NCI-H2227 (cell line): Measurements from ENCODE around the gene COL18A1.
"Not testable (repeated sequence)": the region's sequence is repeated elsewhere in the genome, so short reads cannot be mapped to it uniquely, and the experiment has no call there.

Experiments used
- DNase-seq: peaks from one replicate; lab custom pipeline; 2025; ENCODE audit not compliant: unreplicated experiment; lab: John Stamatoyannopoulos, UW

The COL18A1 gene

DNA sequence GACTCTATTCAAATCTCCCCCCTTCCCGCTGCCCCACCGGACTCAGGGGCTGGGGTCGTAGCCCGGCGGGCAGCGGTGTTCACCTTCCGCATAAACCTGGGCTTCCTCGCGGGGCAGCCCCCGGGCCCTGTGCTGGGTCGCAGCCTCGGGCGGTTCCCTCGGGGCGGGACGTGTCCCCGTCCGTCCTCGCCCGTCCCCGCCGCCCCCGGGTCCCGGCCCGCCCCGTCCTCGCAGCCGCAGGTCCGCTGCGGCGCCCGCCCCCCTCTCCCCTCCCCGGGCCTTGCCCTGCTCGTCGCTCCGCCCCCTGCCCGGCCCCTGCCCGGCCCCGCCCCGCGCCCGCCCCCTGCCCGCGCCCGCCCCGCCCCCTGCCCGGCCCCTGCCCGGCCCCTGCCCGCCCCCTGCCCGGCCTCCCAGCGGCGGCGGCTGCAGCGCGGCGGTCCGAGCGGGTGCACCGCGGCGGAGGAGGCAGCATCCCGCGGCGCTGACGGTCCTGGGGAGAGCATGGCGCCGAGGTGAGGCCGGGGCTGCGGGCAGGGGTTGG lies at the start of gene COL18A1:
Gene COL18A1, plus strand, starts transcription at position 436 of the 541 bp plus-strand sequence. Its CDS starts 66 bp downstream, at position 502.
- DNase-seq: peak; percentile 66

DNA sequence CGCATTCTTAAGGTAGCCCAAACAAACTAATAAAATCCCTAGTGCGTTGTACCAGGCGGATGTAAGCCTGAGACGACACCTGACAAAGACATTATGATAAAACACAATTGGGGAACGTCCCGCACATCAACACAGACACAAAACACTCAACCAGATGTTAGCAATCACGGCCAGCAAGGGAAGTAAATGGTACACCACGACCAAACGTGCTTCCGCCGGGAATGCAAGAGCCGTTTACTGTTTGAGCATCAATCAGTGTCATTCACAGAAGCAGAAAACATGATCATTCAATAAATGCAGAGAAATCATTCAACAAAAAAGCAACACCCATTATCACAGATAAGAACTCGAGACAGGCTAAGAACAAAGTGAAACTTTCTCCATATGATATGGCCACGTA lies 49.4 kb upstream of the COL18A1 start:
- DNase-seq: no peak

DNA sequence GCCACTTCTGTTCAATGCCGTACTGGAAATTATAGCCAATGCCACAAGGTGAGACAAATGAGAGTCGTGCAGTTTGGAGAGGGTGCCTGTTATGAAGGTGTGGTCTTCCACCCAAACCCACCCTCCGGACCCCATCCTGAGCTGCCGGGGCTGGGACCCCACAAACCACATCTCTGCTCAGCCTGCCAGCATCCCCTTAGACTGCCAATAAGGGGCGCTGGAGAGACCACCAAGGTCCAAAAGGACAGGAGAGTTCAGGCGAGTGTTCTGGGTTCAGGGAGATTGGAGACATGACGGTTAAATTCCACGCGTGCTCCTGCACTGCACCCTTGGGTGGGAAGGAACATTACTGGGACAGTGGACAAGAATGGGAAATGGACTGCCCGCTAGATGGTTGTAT lies 48.7 kb upstream of the COL18A1 start:
- DNase-seq: no peak

DNA sequence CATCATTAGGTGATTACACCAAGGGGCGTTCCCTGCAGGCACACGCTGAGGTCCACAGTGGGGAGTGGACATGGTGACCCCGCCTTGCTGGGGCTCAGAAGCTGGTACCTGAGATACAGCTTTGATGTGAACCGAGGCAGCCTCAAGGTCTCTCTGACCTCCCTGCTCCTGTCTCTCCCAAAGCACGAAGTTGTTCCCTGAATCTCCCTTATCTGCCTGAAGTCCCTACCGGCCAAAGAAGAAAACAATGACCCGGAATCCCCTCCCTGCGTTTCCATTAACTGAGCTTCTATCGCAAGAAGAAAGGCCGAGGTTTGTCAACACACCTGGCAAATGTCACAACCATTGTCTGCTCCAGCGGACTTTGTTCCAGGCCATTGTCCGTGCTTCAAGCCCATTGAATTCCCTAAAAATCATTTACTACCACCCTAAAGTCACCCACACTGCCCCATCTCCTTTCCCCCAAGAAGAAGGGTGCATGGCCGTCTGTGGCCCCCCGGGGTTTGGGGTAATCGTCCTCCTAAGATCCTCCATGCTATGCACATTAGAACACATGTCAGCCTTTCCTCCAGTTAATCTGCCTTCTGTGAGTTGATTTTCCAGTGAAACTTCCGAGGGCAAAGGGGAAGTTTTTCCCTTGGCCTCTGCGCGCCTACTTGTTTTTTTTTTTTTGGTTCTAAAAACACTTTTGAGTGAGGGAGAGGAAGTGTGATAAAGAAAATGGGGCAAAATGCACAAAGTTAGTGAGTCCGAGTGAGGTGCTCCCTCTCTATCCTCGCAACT lies 48.1 kb upstream of the COL18A1 start:
- DNase-seq: no peak

DNA sequence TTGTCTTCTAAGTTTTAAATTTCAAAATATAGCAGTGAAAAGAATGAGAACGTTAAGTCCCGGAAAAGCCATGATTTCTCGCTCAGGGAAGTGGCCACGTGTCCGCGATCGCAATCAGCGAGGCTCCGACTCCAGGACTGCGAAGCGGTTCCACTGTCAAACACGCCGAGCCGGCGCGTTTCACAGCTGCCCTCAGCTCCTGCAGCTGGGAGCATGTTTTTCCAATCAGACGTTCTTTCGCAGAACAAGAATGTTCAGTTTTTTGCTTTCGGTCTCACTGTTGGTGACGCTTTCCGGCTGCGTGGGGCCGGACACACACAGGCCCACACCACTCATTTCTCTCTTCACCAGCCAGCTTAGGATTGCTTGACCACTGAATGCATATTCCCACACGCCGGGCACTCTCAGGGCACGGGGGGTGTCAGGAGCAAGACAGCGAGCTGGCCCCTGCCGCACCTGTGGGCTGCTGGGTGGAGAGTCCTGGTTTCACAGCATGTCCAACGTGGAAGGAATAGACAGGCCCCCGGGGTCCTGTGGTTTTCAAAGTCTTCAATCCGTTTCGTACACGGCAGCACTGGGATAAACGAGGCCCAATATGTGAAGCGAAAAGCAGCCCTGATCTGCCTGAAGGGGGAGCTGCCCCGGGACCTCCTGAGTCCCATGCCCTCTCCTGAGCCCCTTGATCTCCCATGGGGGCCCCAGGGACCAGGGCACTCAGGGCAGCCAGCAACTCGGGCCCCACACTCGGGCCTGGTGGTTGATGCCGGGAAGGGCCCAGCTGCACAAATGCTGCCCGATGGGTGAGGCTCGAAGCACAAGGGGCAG lies 47.3 kb upstream of the COL18A1 start:
- DNase-seq: no peak

DNA sequence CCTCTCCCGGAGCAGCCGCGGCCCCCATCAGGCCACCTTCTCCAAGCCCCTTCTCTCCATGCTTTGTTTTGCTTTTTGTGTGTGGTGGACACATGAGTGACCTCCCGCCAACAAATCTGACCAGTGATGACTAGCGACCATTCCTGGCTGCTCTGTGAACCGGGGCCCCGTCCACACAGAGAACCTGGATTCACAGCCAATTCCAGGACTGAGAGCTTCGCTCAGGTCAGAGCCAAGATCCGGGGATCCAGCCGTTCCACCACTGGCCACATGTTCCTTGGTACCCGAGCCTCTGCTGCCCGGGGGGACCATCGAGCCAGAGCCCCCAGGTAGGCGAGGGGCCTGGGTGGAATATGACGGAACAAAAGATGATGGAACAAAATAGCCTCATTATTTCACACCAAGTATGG lies 46.7 kb upstream of the COL18A1 start:
- DNase-seq: no peak

DNA sequence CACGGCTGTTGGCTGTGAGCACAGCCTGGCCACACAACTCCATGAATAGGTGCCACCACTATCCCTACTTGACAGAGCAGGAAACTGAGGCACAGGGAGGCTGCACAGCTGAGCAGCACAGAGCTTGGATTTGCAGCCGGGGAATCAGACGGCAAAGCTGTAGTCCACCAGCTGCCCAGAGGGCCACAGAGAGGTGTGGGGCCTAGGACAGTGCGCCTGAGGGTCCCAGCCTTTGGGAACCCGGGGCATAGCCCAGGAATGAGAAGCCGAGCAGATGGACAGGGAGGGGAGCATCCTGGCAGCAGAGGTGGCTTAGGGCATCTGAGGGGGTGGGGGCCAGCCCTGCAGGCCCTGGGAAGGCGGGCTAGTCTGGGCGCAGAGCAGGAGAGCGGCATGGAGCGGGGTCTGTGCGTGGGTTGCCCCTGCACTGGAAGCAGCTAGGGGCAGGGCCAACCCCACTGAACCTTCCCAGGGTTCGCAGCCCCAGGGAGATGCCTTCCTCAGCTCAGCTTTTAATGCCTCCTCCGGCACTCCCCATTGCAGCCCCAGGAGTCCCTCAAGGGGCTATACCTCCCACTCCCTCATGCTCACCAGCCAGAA lies 46.2 kb upstream of the COL18A1 start:
- DNase-seq: no peak

DNA sequence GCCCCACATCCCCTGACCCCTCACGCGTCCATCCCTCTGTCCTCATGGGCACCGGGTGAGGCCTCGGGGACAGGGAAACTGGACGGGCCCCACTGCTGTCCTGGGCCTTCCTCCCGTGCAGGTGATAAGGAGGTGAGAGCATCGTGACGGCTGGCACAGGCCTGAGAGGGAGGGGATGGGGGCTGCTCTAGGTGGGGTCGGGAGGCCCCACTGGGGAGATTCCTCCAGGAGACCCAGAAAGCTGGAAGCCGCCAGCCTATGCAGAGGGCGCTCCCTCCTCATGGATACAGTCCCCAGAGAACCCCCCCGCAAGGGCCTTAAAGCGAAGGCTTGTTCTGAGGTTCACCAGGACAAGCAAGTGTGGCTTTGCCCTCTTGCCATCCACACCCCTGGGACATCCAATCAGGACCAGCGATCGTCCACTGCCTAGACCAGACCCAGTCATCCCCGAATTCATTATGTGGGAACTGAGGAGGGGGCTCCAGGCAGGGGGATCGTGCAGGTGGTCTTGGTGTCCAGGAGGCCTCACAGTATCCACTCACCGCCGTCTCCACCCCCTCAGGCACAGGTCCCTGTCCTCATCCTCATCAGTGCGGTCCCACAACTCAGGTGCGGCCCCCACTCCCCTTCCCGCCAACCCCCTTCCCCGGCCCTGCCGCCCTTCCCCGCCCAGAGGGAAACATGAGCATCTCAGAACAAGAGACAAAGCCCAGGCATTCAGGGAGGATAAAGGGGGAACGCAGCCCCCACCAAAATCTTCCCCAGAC lies 45.3 kb upstream of the COL18A1 start:
- no peak for DNase-seq

DNA sequence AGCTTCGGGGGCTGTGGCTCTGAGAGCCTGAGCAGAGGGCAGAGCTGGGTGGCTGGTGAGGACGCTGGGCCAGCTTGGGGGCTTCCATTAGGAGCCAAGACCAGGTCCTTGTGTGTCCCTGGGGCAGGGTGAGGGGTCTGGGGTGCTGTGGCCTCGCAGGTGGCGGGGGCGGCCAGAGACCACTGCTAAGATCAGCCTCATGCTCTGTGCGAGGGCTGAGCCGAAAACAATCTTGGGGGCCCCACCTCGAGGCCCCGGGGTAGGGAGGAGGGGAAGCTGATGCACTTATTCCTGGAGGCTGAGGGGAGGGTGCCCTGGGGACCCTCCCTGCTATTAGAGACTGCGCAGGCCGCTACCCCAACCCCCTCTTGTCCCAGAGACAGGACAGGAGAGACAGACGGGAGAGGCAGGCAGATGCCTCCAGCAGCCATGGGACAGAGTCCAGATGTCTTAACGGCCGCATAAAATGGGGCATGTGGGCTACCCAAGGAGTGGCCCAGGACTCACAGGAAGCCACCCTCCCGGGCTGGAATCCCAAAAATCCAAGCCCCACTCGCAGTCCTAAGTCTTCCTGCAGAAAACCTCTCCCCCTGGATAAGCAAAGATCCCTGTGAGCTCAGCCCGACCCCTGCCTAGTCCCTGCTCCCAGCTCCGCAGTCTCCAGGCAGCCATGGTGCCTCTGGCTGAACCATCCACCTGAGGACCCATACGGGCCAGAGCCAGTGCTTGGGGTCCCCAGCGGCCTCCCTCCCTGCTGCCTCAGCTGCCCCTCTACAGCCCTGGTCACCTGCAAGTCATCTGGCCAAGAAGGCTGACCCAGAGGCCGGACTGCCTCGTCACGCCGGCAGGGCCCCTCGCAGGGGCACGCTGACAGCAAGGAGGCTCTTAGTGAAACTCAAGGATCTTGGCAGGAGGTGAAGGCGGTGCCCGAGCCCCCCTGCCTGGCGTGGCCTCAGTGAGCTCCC lies 43.6 kb upstream of the COL18A1 start:
- no peak for DNase-seq

DNA sequence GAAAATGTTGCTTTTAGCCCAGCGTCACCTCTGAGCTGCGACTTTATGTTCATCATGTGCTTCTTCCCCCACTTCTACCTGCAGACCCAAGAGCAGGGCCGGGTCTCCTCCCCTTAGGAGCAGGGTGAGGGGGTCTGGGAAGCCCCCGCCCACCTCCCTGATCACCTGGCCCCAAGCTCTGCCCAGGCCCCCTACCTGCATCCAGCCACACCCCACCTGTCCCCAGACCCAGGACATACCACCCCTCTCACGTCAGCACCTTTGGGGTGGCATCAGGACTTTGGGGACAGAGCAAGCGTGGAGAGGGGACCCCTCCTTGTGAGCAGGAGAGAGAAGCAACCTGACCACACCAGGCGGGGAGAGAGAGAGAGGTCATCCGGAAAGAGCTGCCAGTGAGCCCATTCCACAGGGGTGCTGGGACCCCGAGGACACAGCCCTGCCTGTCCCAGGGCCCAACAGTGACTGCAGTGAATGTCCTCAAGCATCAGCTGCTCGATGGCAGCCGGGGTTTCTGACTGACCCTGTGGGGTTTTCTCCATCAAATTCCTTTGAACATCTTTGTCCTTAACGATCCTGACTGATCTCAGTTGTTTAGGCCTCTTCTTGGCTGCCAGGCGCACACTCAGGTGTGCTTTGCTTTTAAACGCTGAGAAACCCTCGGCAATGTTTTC lies 42.8 kb upstream of the COL18A1 start:
- no peak for DNase-seq

DNA sequence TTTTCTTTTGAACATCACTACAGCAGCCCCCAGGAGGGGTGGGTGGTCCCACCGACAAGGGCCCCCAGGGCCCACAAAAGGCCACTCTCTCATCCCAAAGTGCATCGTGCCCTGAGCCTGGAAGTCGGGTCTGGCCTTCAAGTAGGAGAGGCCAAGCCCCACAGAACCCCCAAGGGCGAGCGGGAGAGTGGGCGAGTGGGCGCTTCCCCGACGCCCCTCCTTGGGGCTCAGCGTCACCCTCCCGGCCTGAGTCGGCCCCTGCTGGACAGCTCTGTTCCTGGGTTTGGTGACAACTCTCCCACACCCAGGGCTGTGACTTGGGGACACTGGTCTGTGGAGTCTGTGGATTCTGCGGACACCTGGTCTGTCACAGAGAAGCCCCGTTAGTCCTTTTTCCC lies 42.2 kb upstream of the COL18A1 start:
- no peak for DNase-seq

DNA sequence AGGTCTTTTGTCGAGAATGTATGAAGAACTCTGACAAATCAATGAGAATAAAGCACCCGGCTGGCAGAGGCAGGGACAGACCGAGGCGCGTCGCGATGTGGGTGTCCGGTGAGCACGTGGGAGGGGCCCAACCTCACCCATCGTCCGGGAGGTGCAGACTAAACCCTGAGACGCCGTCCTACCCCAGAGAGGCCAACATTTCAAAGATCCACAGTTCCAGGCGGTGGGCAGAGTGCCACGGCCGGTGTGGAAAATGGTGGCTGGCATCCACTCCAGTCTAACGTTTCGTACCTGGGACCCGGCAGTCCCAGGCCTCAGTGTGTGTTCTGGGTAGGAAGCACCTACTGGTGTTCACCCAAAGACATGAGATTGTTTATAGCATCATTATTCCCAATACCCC lies 41.7 kb upstream of the COL18A1 start:
- DNase-seq: not testable (repeated sequence)

DNA sequence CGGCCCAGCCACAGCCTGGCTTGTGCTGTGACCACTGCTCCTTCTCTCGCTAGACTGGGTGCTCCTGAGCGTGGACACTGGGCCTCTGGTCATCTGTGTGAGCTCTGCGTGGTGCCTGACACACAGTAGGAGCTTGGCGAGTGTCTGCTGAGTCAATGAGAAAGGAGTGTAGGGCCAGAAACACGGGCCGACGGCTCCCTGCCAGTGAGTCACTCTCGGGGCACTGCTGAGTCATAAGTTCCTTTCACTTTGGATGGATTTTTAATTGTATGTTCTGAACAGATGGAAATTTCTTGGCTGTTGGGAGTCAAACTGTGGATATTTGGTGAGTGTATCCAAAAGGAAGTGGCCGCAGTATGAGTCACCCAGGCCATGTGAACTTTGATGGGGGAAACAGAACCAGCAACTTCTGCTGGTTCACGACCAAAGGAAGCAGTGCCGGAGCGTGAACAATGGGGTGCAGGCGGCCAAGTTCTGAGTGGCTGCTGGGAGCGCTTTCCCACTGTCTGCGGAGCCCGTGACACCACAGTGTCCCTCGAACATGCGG lies 41.0 kb upstream of the COL18A1 start:
- DNase-seq: no peak

DNA sequence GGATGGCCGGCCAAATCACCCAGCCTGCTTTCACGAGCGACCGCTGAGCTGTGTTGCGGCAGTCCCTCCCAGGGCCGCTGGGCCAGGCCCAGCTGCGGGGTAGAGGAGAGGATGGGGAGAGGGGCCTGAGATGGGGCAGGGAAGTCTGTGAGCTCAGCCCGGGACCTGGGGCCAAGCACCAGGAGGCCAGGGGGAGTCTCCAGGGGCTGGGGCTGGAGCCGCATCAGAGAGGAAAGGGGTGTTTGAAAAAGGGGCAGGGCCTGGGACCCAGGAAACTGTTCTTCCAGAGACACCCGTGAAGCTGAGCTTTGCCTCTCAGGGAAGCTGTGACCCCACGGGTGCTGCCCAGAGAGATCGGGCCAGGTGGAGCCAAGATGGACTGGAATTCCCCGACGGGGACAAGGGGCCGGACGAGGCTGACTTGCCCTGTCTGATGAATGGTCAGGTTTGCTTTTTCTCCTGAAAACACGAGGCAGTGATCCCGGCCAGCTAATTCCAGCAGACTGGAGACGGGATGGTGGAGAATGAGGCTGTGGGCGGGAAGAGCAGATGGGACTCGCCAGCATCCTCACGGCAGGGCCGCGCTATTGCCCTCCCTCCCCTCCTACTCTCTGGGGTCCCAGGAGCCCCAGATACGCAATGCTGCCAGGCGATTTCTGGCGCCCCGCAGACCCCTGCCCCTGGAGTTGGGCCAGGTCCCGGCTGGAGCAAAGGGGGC lies 40.3 kb upstream of the COL18A1 start:
- no peak for DNase-seq

DNA sequence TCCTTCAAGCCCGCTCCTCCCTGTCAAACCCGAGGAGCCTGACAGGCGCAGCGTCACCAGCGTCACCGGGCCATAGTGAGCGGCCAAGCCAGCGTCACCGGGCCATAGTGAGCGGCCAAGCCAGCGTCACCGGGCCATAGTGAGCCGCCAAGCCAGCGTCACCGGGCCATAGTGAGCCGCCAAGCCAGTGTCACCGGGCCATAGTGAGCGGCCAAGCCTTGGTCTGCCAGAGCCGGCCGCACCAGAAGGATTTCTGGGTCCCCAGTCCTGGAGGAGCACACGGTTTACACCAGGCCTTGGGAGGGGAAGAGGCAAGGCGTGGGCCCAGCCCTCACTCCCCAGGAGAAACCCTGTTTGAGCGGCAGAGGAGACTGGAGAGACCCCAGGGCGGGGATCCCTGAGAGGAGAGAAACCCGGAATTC lies 39.8 kb upstream of the COL18A1 start:
- DNase-seq: no peak

DNA sequence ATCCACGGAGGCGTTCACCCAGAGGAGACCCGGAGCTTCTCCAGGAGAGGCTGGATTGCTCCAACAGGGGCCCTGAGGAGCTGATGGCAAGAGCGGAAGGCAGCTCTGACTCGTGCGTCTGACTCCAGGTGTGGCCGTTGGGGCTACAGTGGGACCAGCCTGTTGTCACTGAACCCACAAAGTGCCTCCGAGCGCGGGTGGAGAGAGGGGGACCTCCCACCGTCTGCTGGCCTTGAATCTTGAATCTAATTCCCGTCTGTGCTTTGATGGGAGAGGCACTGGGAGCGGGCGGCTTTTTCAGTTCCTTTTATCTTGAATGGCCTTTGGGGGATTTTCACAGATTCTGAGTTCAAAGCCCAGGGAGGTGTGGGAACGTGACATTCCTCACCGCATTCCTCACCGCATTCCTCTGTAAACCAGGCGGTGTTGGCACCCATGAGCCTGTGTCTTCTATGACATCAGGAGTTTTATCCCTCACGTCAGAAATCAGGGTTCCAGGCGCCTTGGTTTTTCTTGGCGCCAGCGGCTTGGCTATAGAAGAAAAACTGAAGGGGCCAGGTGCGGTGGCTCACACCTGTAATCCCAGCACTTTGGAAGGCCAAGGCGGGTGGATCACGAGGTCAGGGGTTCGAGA lies 39.2 kb upstream of the COL18A1 start:
- no peak for DNase-seq

DNA sequence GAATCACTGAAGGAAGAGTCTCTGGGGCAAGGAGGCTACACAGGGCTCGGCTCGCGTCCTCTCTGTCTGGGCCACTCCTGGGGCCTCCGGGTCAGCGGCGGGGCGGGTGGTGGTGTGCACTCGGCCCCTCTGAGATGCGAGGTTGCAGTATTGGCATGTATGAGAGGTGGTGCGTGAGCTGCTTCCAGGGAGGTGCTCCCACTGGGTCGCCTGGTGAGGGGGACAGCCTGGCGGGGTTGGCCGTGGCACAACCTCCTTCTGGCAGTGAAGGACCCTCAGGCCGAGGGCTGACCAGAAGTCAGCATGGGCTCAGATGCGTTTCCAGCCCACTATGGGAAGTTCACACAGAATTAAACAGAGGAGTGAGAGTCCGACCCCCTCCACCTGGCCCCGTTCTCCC lies 38.5 kb upstream of the COL18A1 start:
- DNase-seq: no peak

DNA sequence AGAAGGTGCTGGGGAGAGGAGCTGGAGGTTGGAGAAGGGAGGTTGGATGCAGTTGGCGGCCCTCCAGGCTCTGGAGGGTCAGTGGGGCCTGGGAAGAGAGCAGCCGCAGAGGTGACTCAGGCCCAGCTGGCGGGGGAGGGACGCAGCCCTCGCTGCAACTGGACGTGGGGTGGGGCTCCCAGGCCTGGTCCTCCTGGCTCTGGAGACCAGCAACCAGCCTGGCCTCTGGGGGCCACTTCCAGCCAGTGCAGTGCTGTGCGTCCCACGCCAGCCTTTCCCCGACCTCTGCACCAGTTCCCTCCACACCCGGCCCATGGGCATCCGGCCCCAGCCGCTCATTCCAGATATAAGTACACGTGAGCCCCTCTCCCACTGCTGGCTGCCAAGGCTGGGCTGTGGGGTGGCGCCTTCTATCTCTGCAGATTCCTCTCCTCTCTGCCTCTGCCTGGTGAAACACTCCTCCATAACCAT lies 38.0 kb upstream of the COL18A1 start:
- no peak for DNase-seq
